Measurements from ENCODE around the gene APOL3. TPM values are rescaled to one million over a fixed set of nuclear protein-coding genes. Genes with fewer than 3 reads are reported as not detected.
"Not testable (repeated sequence)": the region's sequence is repeated elsewhere in the genome, so short reads cannot be mapped to it uniquely, and the experiment has no call there.

Gene APOL3
- total and polyA plus RNA-seq, 11 donors, result 16.9 to 103 (median 24.5) TPM

DNA sequence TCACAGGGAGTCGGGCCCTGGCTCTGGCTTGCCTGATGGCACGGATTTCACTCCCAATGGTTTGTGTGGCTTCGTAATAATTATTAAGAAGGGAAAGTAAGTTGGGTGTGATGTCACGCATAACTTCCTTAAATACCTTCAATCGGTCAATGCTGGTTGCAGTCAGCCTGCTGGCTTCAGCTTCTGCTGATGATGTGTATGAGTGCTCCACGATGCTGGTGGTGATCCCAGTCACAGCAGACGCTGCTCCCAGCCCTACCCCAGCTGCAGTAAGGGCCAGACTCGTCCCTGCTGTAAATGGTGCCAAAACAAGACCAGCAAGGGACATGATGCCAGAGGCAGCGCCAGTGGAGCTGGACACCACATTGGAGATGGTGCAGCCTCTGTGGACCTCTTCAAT, 19.1 kb downstream of the APOL3 start:
- 80 to 83% (median 83%) methylated on average over 9 of the region's 9 CpGs for WGBS, 4 donors
- H3K4me3 ChIP-seq, result no peak overlapping the region
- no peaks in the 10 kb centered on the region for H3K9me3 ChIP-seq
- DNase-seq, result no peak
- TF ChIP-seq, protein P1, sequence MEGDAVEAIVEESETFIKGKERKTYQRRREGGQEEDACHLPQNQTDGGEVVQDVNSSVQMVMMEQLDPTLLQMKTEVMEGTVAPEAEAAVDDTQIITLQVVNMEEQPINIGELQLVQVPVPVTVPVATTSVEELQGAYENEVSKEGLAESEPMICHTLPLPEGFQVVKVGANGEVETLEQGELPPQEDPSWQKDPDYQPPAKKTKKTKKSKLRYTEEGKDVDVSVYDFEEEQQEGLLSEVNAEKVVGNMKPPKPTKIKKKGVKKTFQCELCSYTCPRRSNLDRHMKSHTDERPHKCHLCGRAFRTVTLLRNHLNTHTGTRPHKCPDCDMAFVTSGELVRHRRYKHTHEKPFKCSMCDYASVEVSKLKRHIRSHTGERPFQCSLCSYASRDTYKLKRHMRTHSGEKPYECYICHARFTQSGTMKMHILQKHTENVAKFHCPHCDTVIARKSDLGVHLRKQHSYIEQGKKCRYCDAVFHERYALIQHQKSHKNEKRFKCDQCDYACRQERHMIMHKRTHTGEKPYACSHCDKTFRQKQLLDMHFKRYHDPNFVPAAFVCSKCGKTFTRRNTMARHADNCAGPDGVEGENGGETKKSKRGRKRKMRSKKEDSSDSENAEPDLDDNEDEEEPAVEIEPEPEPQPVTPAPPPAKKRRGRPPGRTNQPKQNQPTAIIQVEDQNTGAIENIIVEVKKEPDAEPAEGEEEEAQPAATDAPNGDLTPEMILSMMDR (IDR thresholded peaks at IDR 0.05), result no peak
- TF ChIP-seq POLR2A (IDR thresholded peaks at IDR 0.05), result no peak
- no peaks in the 10 kb centered on the region for H3K27me3 ChIP-seq
- no peak for ATAC-seq
- intact Hi-C loops (cut with DNase I), result loop anchor here in 7 of 10 donors (5.0 to 10.0 kb wide), 5 partner anchors 41 to 343 kb away; partner anchors contain the start of gene TXN2 (in 3 of the 7)
- peaks cover 0 to 14% (median 5%) of the 10 kb centered on the region in 12 donors for H3K4me1 ChIP-seq
- H3K36me3 ChIP-seq, result peaks cover 0 to 64% (median 49%) of the 10 kb centered on the region in 9 donors
- no peak overlapping the region for H3K27ac ChIP-seq

DNA sequence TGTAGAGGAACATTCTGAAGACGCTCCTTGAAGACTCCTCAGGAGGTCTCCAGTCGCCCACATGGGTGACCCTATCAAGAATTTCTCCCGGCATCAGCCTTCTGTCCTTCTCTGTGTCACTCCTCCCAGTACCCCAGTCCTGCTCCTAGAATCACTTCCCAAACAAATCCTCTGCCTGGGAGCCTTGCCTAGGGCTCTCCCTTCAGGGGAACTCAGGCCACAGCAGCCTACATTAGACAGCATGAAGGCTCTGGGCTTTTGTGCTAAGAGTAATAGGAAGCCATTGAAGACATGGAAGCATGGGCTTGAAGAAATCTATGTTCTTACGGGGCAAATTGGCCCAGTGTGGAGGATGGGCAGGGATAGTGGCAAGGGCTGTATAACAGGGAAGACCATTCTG, 21.8 kb downstream of the APOL3 start:
- H3K27me3 ChIP-seq; H3K27ac ChIP-seq; intact Hi-C loops (cut with DNase I); H3K4me1 ChIP-seq; H3K4me3 ChIP-seq; DNase-seq; ATAC-seq; H3K9me3 ChIP-seq: not testable (repeated sequence)
- peaks cover 0 to 40% (median 36%) of the 10 kb centered on the region in 9 donors for H3K36me3 ChIP-seq
- 79 to 83% (median 81%) methylated on average over 1 of the region's 4 CpGs for WGBS, 4 donors

DNA sequence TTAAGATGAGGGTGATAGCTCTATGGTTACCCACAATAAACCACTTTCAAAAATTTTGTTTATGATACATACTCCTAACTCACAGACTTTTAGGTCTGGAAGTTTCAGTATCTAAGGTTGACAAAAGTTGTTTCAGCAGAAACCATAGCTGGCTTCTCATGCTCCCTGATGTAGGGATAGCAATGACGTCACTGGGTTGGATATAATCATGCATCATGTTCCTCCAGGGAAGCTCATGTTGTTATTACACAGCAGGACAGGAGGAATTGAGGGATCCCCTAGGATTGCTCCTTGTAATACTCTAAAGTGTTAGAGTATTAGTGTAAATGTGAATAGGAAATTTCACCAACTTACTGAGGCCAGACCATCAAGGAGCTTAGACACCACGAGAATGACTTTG, 23.6 kb downstream of the APOL3 start:
- TF ChIP-seq POLR2A (IDR thresholded peaks at IDR 0.05), result no peak
- TF ChIP-seq, protein P1 (IDR thresholded peaks at IDR 0.05), result no peak
- Histone ChIP-seq H3K4me1 (peaks cover 0 to 9% (median 0%) of the 10 kb centered on the region in 12 donors), H3K4me3 (no peak overlapping the region), H3K27me3 (no peaks in the 10 kb centered on the region), H3K27ac (peak overlapping the region in 2 of 12 donors; percentile 42 to 53), H3K36me3 (peaks cover 0 to 23% (median 20%) of the 10 kb centered on the region in 9 donors), H3K9me3 (no peaks in the 10 kb centered on the region)
- 74 to 86% (median 82%) methylated on average over 2 of the region's 2 CpGs for WGBS, 4 donors
- ATAC-seq (peak in 2 of 4 donors; percentile 21 to 41), DNase-seq (no peak)
- intact Hi-C loops (cut with DNase I), result no loop called here

DNA sequence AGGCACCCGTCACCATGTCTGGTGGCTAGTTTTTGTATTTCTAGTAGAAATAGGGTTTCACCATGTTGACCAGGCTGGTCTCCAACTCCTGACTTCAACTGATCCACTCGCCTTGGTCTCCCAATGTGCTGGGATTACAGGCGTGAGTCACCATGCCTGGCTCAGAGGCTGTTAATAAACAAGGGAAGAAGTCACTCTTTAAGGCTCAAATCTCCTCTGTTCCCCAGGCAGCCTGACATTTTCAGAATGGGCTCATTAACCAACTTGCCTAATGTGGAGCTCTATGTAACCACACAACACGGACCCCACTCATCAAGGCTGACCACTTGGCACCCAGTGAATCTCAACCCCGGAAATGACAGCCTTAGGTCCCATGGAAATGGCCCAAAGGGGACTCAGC, 24.1 kb downstream of the APOL3 start:
- H3K9me3 ChIP-seq, result no peaks in the 10 kb centered on the region
- WGBS, 4 donors, result 72 to 86% (median 79%) methylated on average over 5 of the region's 5 CpGs

More for the DNA sequence above, 24.1 kb downstream of the APOL3 start:
- peaks cover 0 to 18% (median 15%) of the 10 kb centered on the region in 9 donors for H3K36me3 ChIP-seq
- H3K4me1 ChIP-seq, result peaks cover 0 to 9% (median 0%) of the 10 kb centered on the region in 12 donors
- ATAC-seq, result peak in 3 of 4 donors; percentile 25 to 60 (median 53)
- peak in 2 of 5 donors; percentile 42 to 46 for DNase-seq
- no peak overlapping the region for H3K4me3 ChIP-seq
- TF ChIP-seq, protein P1 (IDR thresholded peaks at IDR 0.05), result no peak
- intact Hi-C loops (cut with DNase I), result no loop called here
- H3K27me3 ChIP-seq, result no peaks in the 10 kb centered on the region
- H3K27ac ChIP-seq, result peak overlapping the region in 2 of 12 donors; percentile 42 to 53

Data from heart left ventricle (tissue), 16 donors.